Activated naive CD8-positive, alpha-beta T cell treated with anti-CD3 and anti-CD28 coated beads for 36 hours (primary cell): ENCODE measurements around the gene PIN1. TPM values are rescaled to one million over a fixed set of nuclear protein-coding genes. Genes with fewer than 3 reads are reported as not detected.

Experiments used
- DNase-seq: peaks from one replicate; pipeline ENCODE4 v3.0.0; 2021
- H3K27ac Mint-ChIP-seq: one replicate; pipeline ENCODE4 v1.8.0; 2022; ENCODE audit warnings: mild to moderate bottlenecking, moderate library complexity, mixed read lengths
- H3K27me3 Mint-ChIP-seq: one replicate; pipeline ENCODE4 v1.8.0; 2022; ENCODE audit warnings: mild to moderate bottlenecking, mixed read lengths
- H3K36me3 Mint-ChIP-seq: one replicate; pipeline ENCODE4 v1.8.0; 2021; ENCODE audit warnings: mild to moderate bottlenecking, mixed read lengths
- H3K4me1 Mint-ChIP-seq: one replicate; pipeline ENCODE4 v1.8.0; 2021; ENCODE audit warnings: mixed read lengths
- H3K4me3 Mint-ChIP-seq: one replicate; pipeline ENCODE4 v1.8.0; 2022; ENCODE audit warnings: mild to moderate bottlenecking, moderate library complexity, mixed read lengths
- H3K9me3 Mint-ChIP-seq: one replicate; pipeline ENCODE4 v1.8.0; 2022; ENCODE audit warnings: mixed read lengths
- total RNA-seq, 2 experiments: library from RNA; stranded (reverse); gene quantifications; one replicate each; pipeline ENCODE4 v1.2.3, GENCODE V29; 2021

PIN1 gene
- total RNA-seq, 2 experiments from 2014 or later = 85.5 to 90.9 TPM

GRCh38 chr19:9860407-9860806 is 25.3 kb downstream of the PIN1 start:
- no peaks in the 10 kb centered on the region for H3K27me3 Mint-ChIP-seq
- H3K9me3 Mint-ChIP-seq = no peaks in the 10 kb centered on the region
- no peak overlapping the region for H3K4me3 Mint-ChIP-seq
- no peak for DNase-seq
- H3K36me3 Mint-ChIP-seq = peaks cover 7% of the 10 kb centered on the region
- peaks cover 65% of the 10 kb centered on the region for H3K4me1 Mint-ChIP-seq
- no peak overlapping the region for H3K27ac Mint-ChIP-seq

GRCh38 chr19:9861503-9861902 is 26.4 kb downstream of the PIN1 start:
- H3K4me1 Mint-ChIP-seq = peaks cover 71% of the 10 kb centered on the region
- H3K27ac Mint-ChIP-seq = no peak overlapping the region
- H3K27me3 Mint-ChIP-seq = no peaks in the 10 kb centered on the region
- no peak for DNase-seq
- H3K9me3 Mint-ChIP-seq = no peaks in the 10 kb centered on the region
- peaks cover 2% of the 10 kb centered on the region for H3K36me3 Mint-ChIP-seq
- no peak overlapping the region for H3K4me3 Mint-ChIP-seq

DNA sequence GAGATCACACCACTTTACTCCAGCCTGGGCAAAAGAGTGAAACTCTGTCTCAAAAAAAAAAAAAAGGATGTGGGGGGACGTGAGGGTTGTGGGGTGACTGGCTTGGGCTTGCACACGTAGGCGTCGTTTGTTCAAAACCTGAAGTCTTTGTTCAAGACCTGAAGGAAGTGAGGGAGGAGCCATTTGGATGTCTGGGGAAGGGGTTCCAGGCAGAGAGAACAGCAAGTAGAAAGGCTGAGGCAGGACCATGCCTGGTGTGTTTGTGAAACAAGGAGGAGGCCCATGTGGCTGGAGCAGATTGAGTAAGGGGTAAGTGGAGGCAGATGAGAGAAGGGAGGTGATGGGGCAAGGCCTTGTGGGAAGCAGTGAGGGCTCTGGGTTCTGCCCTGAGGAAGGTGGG is 27.8 kb downstream of the PIN1 start:
- no peaks in the 10 kb centered on the region for H3K27me3 Mint-ChIP-seq
- H3K4me3 Mint-ChIP-seq = peak overlapping the region; percentile 80
- peaks cover 63% of the 10 kb centered on the region for H3K4me1 Mint-ChIP-seq
- H3K36me3 Mint-ChIP-seq = no peaks in the 10 kb centered on the region
- H3K27ac Mint-ChIP-seq = peak overlapping the region; percentile 91
- peak; percentile 15 for DNase-seq
- H3K9me3 Mint-ChIP-seq = no peaks in the 10 kb centered on the region

- no peaks in the 10 kb centered on the region for H3K36me3 Mint-ChIP-seq
- H3K9me3 Mint-ChIP-seq = no peaks in the 10 kb centered on the region
- H3K4me1 Mint-ChIP-seq = peaks cover 56% of the 10 kb centered on the region
- peak; percentile 21 for DNase-seq
- peak overlapping the region; percentile 91 for H3K27ac Mint-ChIP-seq
- H3K4me3 Mint-ChIP-seq = peak overlapping the region; percentile 80
- no peaks in the 10 kb centered on the region for H3K27me3 Mint-ChIP-seq
Measured at GRCh38 chr19:9863759-9864158, 28.6 kb downstream of the PIN1 start.

GRCh38 chr19:9865732-9866501 is 30.8 kb downstream of the PIN1 start:
- H3K9me3 Mint-ChIP-seq = no peaks in the 10 kb centered on the region
- no peak for DNase-seq
- H3K27me3 Mint-ChIP-seq = no peaks in the 10 kb centered on the region
- H3K4me3 Mint-ChIP-seq = no peak overlapping the region
- no peaks in the 10 kb centered on the region for H3K36me3 Mint-ChIP-seq
- peaks cover 40% of the 10 kb centered on the region for H3K4me1 Mint-ChIP-seq
- H3K27ac Mint-ChIP-seq = no peak overlapping the region

DNA sequence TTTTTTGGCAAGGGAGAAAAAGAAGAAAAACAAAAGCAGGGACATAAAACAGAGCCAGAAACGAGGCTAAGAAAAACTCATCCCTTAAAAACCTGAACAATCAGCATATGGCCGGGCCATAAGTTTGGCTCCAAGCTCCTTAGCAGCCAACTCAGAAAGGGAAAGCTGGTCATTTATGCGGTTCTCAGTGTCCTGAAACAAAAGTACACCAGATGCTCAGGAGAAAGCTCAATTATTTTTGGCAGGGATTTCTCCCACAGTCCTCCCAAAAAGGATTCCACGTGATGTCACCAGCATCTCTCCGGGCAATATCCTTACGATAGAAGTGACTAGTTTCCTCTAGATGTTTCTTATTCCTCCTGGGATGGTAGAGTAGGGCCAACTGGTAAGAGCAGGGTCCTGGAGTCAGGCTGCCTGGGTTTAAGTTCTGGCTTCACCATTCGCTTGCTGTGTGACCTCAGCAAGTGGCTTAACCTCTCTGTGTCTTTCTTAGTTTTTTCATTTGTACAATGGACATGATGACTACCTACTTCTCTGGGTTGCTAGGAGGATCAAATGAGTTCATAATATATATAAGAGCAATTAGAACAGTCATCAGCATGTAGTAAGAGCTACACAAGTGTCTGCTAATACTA is 34.0 kb downstream of the PIN1 start:
- H3K27ac Mint-ChIP-seq = no peak overlapping the region
- no peak overlapping the region for H3K4me3 Mint-ChIP-seq
- no peaks in the 10 kb centered on the region for H3K27me3 Mint-ChIP-seq
- no peaks in the 10 kb centered on the region for H3K36me3 Mint-ChIP-seq
- no peaks in the 10 kb centered on the region for H3K9me3 Mint-ChIP-seq
- H3K4me1 Mint-ChIP-seq = peaks cover 12% of the 10 kb centered on the region
- DNase-seq = no peak

DNA sequence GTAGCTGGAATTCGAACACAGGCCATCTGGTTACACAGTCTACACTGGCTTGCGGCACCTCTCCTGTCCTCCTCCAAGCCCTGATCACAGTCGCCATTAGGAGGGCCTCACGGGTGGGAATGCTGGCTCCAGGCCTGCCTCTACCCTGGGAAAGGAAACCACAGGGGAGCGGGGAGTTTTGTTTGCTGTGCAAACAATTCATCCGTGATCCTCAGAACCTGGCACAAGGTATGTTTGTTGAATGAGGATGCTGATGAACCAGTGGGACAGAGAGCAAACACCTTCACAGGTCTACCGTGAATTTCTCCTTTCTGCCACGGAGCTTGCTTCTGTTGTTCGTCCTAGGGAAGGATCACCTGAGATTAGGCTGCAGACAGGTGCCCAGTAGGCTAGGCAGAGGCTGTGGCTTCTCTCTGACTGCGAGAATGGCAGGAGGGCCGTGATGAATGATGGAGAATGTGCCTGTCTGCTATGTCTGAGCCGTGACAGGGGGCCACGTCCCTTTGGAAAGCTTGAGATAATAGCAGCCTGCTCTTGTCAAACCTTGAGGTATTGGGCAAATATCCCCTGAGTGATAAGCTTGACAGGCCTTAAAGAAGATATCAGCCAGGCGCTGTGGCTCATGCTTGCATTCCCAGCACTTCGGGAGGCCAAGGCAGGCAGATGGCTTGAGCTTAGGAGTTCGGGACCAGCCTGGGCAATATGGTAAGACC is 36.7 kb downstream of the PIN1 start:
- H3K4me3 Mint-ChIP-seq = no peak overlapping the region
- no peaks in the 10 kb centered on the region for H3K9me3 Mint-ChIP-seq
- no peaks in the 10 kb centered on the region for H3K27me3 Mint-ChIP-seq
- H3K36me3 Mint-ChIP-seq = no peaks in the 10 kb centered on the region
- no peak for DNase-seq
- peaks cover 2% of the 10 kb centered on the region for H3K4me1 Mint-ChIP-seq
- H3K27ac Mint-ChIP-seq = no peak overlapping the region

GRCh38 chr19:9872618-9873242 is 37.6 kb downstream of the PIN1 start:
- H3K9me3 Mint-ChIP-seq = no peaks in the 10 kb centered on the region
- no peaks in the 10 kb centered on the region for H3K27me3 Mint-ChIP-seq
- H3K4me3 Mint-ChIP-seq = no peak overlapping the region
- no peaks in the 10 kb centered on the region for H3K4me1 Mint-ChIP-seq
- H3K36me3 Mint-ChIP-seq = no peaks in the 10 kb centered on the region
- no peak overlapping the region for H3K27ac Mint-ChIP-seq
- no peak for DNase-seq

DNA sequence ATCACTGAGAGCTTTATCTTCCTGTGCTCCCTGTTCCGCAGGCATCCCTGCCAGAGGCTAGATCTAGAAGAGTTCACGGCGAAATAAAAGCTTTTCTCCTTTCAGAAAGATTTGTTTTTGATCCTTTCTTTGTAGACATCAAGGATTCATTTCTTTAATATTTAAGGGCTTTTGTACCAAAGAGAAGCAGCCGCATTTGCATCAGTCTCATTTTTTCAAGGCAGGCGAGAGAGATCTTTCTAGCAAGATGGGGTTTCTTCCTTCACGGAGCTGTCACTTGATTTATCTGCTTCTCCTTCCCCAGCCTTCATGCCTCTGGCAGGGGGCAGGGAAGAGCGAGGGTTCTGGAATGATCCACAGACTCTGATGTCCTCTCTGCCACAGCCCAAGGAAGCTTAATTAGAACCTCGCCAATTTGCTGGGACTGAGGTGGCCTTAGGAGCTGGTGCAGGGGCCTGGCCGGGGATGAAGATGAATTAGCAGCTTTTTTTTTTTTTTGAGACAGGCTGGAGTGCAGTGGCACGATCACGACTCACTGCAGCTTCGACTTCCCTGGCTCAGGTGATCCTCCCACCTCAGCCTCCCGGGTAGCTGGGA is 40.0 kb downstream of the PIN1 start:
- Mint-ChIP-seq H3K36me3 (no peaks in the 10 kb centered on the region), H3K4me3 (no peak overlapping the region), H3K4me1 (no peaks in the 10 kb centered on the region), H3K9me3 (no peaks in the 10 kb centered on the region), H3K27me3 (no peaks in the 10 kb centered on the region), H3K27ac (no peak overlapping the region)
- no peak for DNase-seq

DNA sequence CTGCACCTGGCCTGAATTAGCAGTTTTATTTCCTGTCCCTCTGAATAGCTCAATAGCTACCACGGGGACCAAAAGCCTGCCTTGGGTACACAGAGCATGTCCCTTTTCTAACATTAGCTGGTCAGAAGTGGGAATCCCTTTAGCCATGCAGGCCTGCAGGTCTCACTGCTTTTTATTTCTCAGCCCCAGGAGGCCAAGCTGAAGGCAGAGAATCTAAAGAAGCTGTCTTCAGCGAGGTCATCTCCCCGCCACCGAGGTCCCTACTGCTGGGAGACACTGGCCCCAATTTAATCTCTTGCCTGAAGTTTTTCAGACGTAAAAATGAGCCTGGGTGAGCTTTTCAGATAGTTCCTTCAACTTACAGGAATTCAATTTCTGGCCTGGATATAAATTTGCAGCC is 40.7 kb downstream of the PIN1 start:
- Mint-ChIP-seq H3K27me3 (no peaks in the 10 kb centered on the region), H3K4me1 (no peaks in the 10 kb centered on the region), H3K9me3 (no peaks in the 10 kb centered on the region), H3K36me3 (no peaks in the 10 kb centered on the region), H3K4me3 (no peak overlapping the region), H3K27ac (no peak overlapping the region)
- no peak for DNase-seq

DNA sequence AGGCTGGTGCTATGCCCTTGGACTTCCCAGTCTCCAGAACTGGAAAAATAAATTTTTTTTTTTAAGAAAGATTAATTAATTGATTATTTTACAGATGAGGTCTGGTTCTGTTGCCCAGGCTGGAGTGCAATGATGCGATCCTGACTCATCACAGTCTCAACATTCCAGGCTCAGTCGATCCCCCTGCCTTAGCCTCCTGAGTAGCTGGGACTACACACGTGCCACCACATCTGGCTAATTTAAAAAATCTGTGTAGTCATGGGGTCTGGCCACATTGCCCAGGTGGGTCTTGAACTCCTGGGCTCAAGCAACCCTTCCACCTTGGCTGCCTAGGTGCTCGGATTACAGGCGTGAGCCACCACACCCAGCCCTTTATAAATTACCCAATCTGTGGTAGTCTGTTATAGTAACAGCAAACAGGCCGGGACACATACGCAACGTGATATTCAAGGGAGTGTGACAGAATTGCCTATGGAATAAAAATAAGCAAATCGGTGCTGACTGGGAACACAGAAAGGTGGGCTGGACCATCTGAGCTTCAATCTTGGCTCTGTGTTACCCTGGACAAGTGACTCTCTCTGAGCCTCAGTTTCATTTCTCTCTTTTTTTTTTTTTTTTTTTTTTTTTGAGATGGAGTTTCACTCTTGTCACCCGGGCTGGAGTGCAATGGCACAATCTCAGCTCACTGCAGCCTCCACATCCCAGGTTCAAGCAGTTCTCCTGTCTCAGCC is 42.8 kb downstream of the PIN1 start:
- H3K27me3 Mint-ChIP-seq = no peaks in the 10 kb centered on the region
- DNase-seq = no peak
- no peaks in the 10 kb centered on the region for H3K4me1 Mint-ChIP-seq
- H3K36me3 Mint-ChIP-seq = no peaks in the 10 kb centered on the region
- H3K9me3 Mint-ChIP-seq = no peaks in the 10 kb centered on the region
- no peak overlapping the region for H3K4me3 Mint-ChIP-seq
- no peak overlapping the region for H3K27ac Mint-ChIP-seq

DNA sequence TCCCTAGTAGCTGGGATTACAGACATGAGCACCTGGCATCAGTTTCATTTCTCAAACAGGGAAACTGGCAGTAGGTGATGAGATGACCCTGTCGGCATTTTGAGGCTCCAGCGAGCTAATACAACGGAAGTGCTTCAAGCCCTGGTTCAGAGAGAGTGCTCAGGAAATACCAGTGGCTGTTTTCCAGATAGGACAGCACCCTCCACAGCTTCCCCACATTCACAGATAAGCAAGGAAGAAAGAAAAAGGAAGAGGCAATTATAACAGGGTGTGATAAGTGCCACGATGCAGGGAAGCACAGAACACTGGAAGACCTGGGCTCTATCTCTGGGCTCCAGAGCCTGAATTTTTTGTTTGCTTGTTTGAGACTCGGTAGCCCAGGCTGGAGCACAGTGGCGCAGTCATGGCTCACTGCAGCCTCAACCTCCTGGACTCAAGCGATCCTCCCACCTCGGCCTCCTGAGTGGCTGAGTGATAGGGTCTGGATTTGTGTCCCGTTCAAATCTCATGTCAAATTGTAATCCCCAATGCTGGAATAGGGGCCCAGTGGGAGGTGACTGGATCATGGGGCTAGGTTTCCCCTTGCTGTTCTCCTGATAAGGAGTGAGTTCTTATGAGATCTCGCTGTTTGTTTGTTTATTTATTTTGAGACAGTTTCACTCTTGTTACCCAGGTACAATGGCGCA is 43.5 kb downstream of the PIN1 start:
- Mint-ChIP-seq H3K9me3 (no peaks in the 10 kb centered on the region), H3K27me3 (no peaks in the 10 kb centered on the region), H3K36me3 (no peaks in the 10 kb centered on the region), H3K27ac (no peak overlapping the region), H3K4me3 (no peak overlapping the region), H3K4me1 (no peaks in the 10 kb centered on the region)
- no peak for DNase-seq

- H3K27ac Mint-ChIP-seq = no peak overlapping the region
- DNase-seq = no peak
- no peaks in the 10 kb centered on the region for H3K27me3 Mint-ChIP-seq
- no peaks in the 10 kb centered on the region for H3K36me3 Mint-ChIP-seq
- H3K4me3 Mint-ChIP-seq = no peak overlapping the region
- no peaks in the 10 kb centered on the region for H3K4me1 Mint-ChIP-seq
- no peaks in the 10 kb centered on the region for H3K9me3 Mint-ChIP-seq
Measured at GRCh38 chr19:9881720-9882119, 46.6 kb downstream of the PIN1 start.

DNA sequence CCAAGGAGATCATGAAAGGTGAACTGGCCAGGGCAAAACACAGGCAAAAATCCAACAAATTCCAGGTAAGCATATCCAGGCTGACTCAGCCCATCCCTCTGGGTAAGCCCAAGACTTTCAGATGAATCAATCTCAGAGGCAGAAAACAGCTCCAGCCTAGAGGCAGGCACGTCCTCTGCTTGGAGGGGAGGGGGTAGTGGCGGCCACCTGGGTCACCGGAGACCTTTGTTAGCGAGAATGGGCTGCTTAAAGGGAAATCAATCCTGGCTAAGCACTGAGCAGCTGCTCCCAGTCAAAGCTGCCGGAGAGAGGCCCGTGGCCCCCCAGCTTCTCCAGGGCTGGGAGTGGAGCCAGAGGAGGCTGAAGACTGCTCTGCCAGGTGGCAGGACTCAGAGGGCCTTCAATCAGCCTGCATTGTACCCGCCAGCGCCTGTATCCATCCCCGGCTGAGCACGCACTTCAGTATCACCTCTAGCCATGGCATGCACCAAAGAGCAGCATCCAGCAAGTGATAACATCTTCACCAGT is 48.2 kb downstream of the PIN1 start:
- H3K36me3 Mint-ChIP-seq = no peaks in the 10 kb centered on the region
- H3K4me3 Mint-ChIP-seq = no peak overlapping the region
- DNase-seq = no peak
- H3K27me3 Mint-ChIP-seq = no peaks in the 10 kb centered on the region
- no peaks in the 10 kb centered on the region for H3K9me3 Mint-ChIP-seq
- no peak overlapping the region for H3K27ac Mint-ChIP-seq
- H3K4me1 Mint-ChIP-seq = no peaks in the 10 kb centered on the region
